Endothelial cell of umbilical vein (primary cell): Measurements from ENCODE around the gene ASPHD1. TPM values are rescaled to one million over a fixed set of nuclear protein-coding genes. Genes with fewer than 3 reads are reported as not detected.

Experiments
- BruUV-seq: library from RNA; stranded (reverse); fragments of 400-500 nt; replicated peaks from 2 replicates; lab custom pipeline; 2021; lab: Mats Ljungman, UMichigan
- CTCF ChIA-PET: fragments of 300-600, 350-600 bp; sonication (Branson Sonifier 250); formaldehyde crosslinking; loops from one replicate; lab custom pipeline; 2021; ENCODE audit warnings: antibody characterized with exemption, inconsistent platforms; lab: Charles Lee
- POLR2A ChIA-PET: fragments of 300-600, 350-600 bp; sonication (Branson Sonifier 250); formaldehyde crosslinking; loops from one replicate; lab custom pipeline; 2021; ENCODE audit warnings: antibody characterized with exemption, inconsistent platforms; lab: Charles Lee
- DNase-seq: peaks from one replicate; pipeline ENCODE4 v3.0.0-alpha.2; 2011; ENCODE audit warnings: low read depth, low spot score
- FAIRE-seq: peaks from 2 replicates; lab custom pipeline; 2011; peaks lifted over from hg19 to GRCh38; lab: Jason Lieb, UNC
- H2AFZ ChIP-seq: 2 replicates; pipeline ENCODE4 v1.6.0; 2012; ENCODE audit warnings: low read depth, low read length, control low read depth, inconsistent platforms
- H3K27ac ChIP-seq: 2 replicates; pipeline ENCODE4 v1.5.1; 2011; ENCODE audit warnings: low read depth, mild to moderate bottlenecking, control low read depth, low read length, moderate library complexity; ENCODE audit not compliant: insufficient read depth
- H3K27me3 ChIP-seq, 2 experiments: 2 replicates each; pipeline versions ENCODE4 v1.6.0 to v1.6.1; 2011; ENCODE audit warnings: low read length in 2 of 2, mixed read lengths in 1 of 2; ENCODE audit not compliant: control insufficient read depth in 2 of 2, insufficient read depth in 2 of 2
- H3K36me3 ChIP-seq, 2 experiments: 2 replicates in 1 of 2; 3 replicates in 1 of 2; pipeline ENCODE4 v1.5.1; 2011; ENCODE audit warnings: low read length in 2 of 2, mild to moderate bottlenecking in 1 of 2, moderate library complexity in 1 of 2; ENCODE audit not compliant: control insufficient read depth in 2 of 2, insufficient read depth in 2 of 2; ENCODE audit errors: extremely low read depth in 1 of 2
- H3K4me1 ChIP-seq: 3 replicates; pipeline ENCODE4 v1.5.1; 2011; ENCODE audit warnings: mild to moderate bottlenecking, low read length; ENCODE audit not compliant: control insufficient read depth, insufficient read depth; ENCODE audit errors: extremely low read depth
- H3K4me2 ChIP-seq: 2 replicates; pipeline ENCODE4 v1.6.1; 2011; ENCODE audit warnings: low read length, control low read depth, mixed read lengths; ENCODE audit not compliant: insufficient read depth
- H3K4me3 ChIP-seq, 3 experiments: fragments of 200-600 bp in 1 of 3; sonication (generic), shearing (Covaris generic) in 1 of 3; replicated peaks in 1 of 3; 2 replicates each; pipeline ENCODE4 v1.5.1; 2011 to 2016; ENCODE audit warnings: control low read depth in 3 of 3, low read length in 3 of 3, mild to moderate bottlenecking in 2 of 3, inconsistent platforms in 1 of 3, low read depth in 1 of 3, moderate library complexity in 1 of 3; ENCODE audit not compliant: insufficient read depth in 1 of 3
- H3K79me2 ChIP-seq: 2 replicates; pipeline ENCODE4 v1.6.0; 2012; ENCODE audit warnings: low read length, inconsistent platforms; ENCODE audit not compliant: control insufficient read depth, insufficient read depth
- H3K9ac ChIP-seq: replicated peaks from 2 replicates; pipeline ENCODE3; 2011; ENCODE audit warnings: low read length, control low read depth; ENCODE audit not compliant: insufficient read depth; ENCODE audit errors: extremely low read depth
- H3K9me1 ChIP-seq: replicated peaks from 3 replicates; pipeline ENCODE4 v1.6.0; 2011; ENCODE audit warnings: mild to moderate bottlenecking, low read length; ENCODE audit not compliant: control insufficient read depth, insufficient read depth; ENCODE audit errors: extremely low read depth
- H3K9me3 ChIP-seq: replicated peaks from 2 replicates; pipeline ENCODE4 v1.5.1; 2012; ENCODE audit warnings: low read length, inconsistent platforms; ENCODE audit not compliant: control insufficient read depth, insufficient read depth
- H4K20me1 ChIP-seq: replicated peaks from 2 replicates; pipeline ENCODE3; 2011; ENCODE audit warnings: mild to moderate bottlenecking, low read length; ENCODE audit not compliant: control insufficient read depth, insufficient read depth; ENCODE audit errors: extremely low read depth
- CTCF ChIP-seq, 2 donors: IDR thresholded peaks; 1 replicate in 1 of 2; 2 replicates in 1 of 2; pipeline ENCODE4 v1.5.1; 2011; ENCODE audit warnings: low read length in 2 of 2, mild to moderate bottlenecking in 2 of 2, moderate library complexity in 2 of 2, control low read depth in 1 of 2, inconsistent platforms in 1 of 2, low read depth in 1 of 2; ENCODE audit not compliant: insufficient read depth in 1 of 2; ENCODE audit errors: extremely low read depth in 1 of 2
- FOS ChIP-seq: IDR thresholded peaks from 2 replicates; pipeline ENCODE4 v1.6.1; 2011; ENCODE audit warnings: mild to moderate bottlenecking, low read length, moderate library complexity, borderline replicate concordance; ENCODE audit not compliant: insufficient read depth
- GATA2 ChIP-seq: IDR thresholded peaks from 2 replicates; pipeline ENCODE4 v1.7.0; 2011; ENCODE audit warnings: low read depth, mild to moderate bottlenecking, moderate library complexity, mixed read lengths, low read length; ENCODE audit not compliant: insufficient read length, insufficient read depth
- JUN ChIP-seq: IDR thresholded peaks from 2 replicates; pipeline ENCODE4 v1.6.1; 2011; ENCODE audit warnings: borderline replicate concordance, low read depth; ENCODE audit not compliant: insufficient read length, insufficient read depth
- MYC ChIP-seq: IDR thresholded peaks from one replicate; pipeline ENCODE4 v1.6.1; 2011; ENCODE audit warnings: mild to moderate bottlenecking, low read depth, low read length
- POLR2A ChIP-seq: IDR thresholded peaks from 2 replicates; pipeline ENCODE4 v1.6.1; 2012; ENCODE audit warnings: low read depth, mild to moderate bottlenecking, control low read depth, low read length
- dilution Hi-C: fragments of 300-500 bp; cut with MboI; formaldehyde crosslinking; loops from one replicate; pipeline ENCODE4 v1.15.0; 2019; ENCODE audit warnings: low sequenced_read_pairs; ENCODE audit not compliant: extremely low pct_ligation_motif_present
- intact Hi-C: fragments of 100-400 bp; cut with micrococcal nuclease; formaldehyde crosslinking; loops from one replicate; pipeline ENCODE4 v1.10.0; 2022
- polyA plus RNA-seq, 4 experiments: library from polyadenylated mRNA; depleted of rRNA in 3 of 4; stranded (reverse) in 3 of 4; unstranded in 1 of 4; fragments of >200 nt; gene quantifications; 2 replicates each; pipeline versions ENCODE4 v1.2.1 to v1.2.3, GENCODE V29; 2011 to 2012; ENCODE audit warnings: missing spikeins in 1 of 4
- total RNA-seq: library from RNA; stranded (reverse); gene quantifications from 2 replicates; pipeline ENCODE4 v1.2.3, GENCODE V29; 2021

The ASPHD1 gene
- total and polyA plus RNA-seq, 2 donors (not counting 3 experiments of a cell fraction or from before 2014, with no cell fraction given), result 0.90 to 1.2 TPM

- Histone ChIP-seq H4K20me1 (no peaks in the 10 kb centered on the region), H3K9ac (no peak overlapping the region), H3K27ac (no peak overlapping the region), H3K4me1 (peaks cover 4% of the 10 kb centered on the region), H3K9me3 (no peaks in the 10 kb centered on the region), H3K4me3 (no peak overlapping the region), H3K9me1 (no peaks in the 10 kb centered on the region), H3K4me2 (no peak overlapping the region), H3K79me2 (no peaks in the 10 kb centered on the region), H3K27me3 (no peaks in the 10 kb centered on the region), H2AFZ (no peak overlapping the region), H3K36me3 (peaks cover 0 to 3% of the 10 kb centered on the region in 2 experiments)
- dilution Hi-C loops (no loop called here), intact Hi-C loops (no loop called here)
- TF ChIP-seq CTCF (IDR thresholded peaks at IDR 0.05; ENCODE audit: extremely low read depth in 1 of 2, insufficient read depth in 1 of 2, low read depth in 1 of 2, low read length in 2 of 2), result no peak
- TF ChIP-seq GATA2, result no peak
- TF ChIP-seq FOS, result no peak
- POLR2A ChIA-PET, result no interaction called here
- FAIRE-seq (no peak), DNase-seq (no peak)
- BruUV-seq, result no TSS peak
- CTCF ChIA-PET, result interaction anchor here (1.7 kb wide), 1 partner anchor 14 kb away, joined by 5 read pairs; the partner anchor contains the start of gene KCTD13
These were observed 11.4 kb downstream of the ASPHD1 start for GRCh38 chr16:29911676-29912010.

GRCh38 chr16:29912087-29912486 lies 11.8 kb downstream of the ASPHD1 start:
- DNase-seq, result no peak
- no peaks in the 10 kb centered on the region for H3K27me3 ChIP-seq
- dilution Hi-C loops, result no loop called here
- POLR2A ChIA-PET, result no interaction called here
- TF ChIP-seq POLR2A (no peak), MYC (no peak), JUN (no peak)
- no peak overlapping the region for H2AFZ ChIP-seq
- no peak overlapping the region for H3K4me2 ChIP-seq
- intact Hi-C loops, result no loop called here
- no TSS peak for BruUV-seq
- H3K27ac ChIP-seq, result no peak overlapping the region
- H3K4me1 ChIP-seq, result peaks cover 4% of the 10 kb centered on the region
- H3K79me2 ChIP-seq, result no peaks in the 10 kb centered on the region
- no peaks in the 10 kb centered on the region for H3K9me1 ChIP-seq
- H3K9ac ChIP-seq, result no peak overlapping the region
- H4K20me1 ChIP-seq, result no peaks in the 10 kb centered on the region
- no peak for FAIRE-seq
- H3K4me3 ChIP-seq, result no peak overlapping the region
- no peaks in the 10 kb centered on the region for H3K9me3 ChIP-seq
- CTCF ChIA-PET, result interaction anchor here (1.7 kb wide), 1 partner anchor 14 kb away, joined by 5 read pairs; the partner anchor contains the start of gene KCTD13
- H3K36me3 ChIP-seq, result peaks cover 0 to 5% of the 10 kb centered on the region in 2 experiments
